Endothelial cell of umbilical vein (primary cell): Measurements from ENCODE around the gene PPARD. TPM values are rescaled to one million over a fixed set of nuclear protein-coding genes. Genes with fewer than 3 reads are reported as not detected.

Experiments
- BruUV-seq: library from RNA; stranded (reverse); fragments of 400-500 nt; replicated peaks from 2 replicates; lab custom pipeline; 2021; lab: Mats Ljungman, UMichigan
- CTCF ChIA-PET: fragments of 300-600, 350-600 bp; sonication (Branson Sonifier 250); formaldehyde crosslinking; loops from one replicate; lab custom pipeline; 2021; ENCODE audit warnings: antibody characterized with exemption, inconsistent platforms; lab: Charles Lee
- POLR2A ChIA-PET: fragments of 300-600, 350-600 bp; sonication (Branson Sonifier 250); formaldehyde crosslinking; loops from one replicate; lab custom pipeline; 2021; ENCODE audit warnings: antibody characterized with exemption, inconsistent platforms; lab: Charles Lee
- DNase-seq: peaks from one replicate; pipeline ENCODE4 v3.0.0-alpha.2; 2011; ENCODE audit warnings: low read depth, low spot score
- FAIRE-seq: peaks from 2 replicates; lab custom pipeline; 2011; peaks lifted over from hg19 to GRCh38; lab: Jason Lieb, UNC
- H2AFZ ChIP-seq: 2 replicates; pipeline ENCODE4 v1.6.0; 2012; ENCODE audit warnings: low read depth, low read length, control low read depth, inconsistent platforms
- H3K27ac ChIP-seq: 2 replicates; pipeline ENCODE4 v1.5.1; 2011; ENCODE audit warnings: low read depth, mild to moderate bottlenecking, control low read depth, low read length, moderate library complexity; ENCODE audit not compliant: insufficient read depth
- H3K27me3 ChIP-seq, 2 experiments: 2 replicates each; pipeline versions ENCODE4 v1.6.0 to v1.6.1; 2011; ENCODE audit warnings: low read length in 2 of 2, mixed read lengths in 1 of 2; ENCODE audit not compliant: control insufficient read depth in 2 of 2, insufficient read depth in 2 of 2
- H3K36me3 ChIP-seq, 2 experiments: 2 replicates in 1 of 2; 3 replicates in 1 of 2; pipeline ENCODE4 v1.5.1; 2011; ENCODE audit warnings: low read length in 2 of 2, mild to moderate bottlenecking in 1 of 2, moderate library complexity in 1 of 2; ENCODE audit not compliant: control insufficient read depth in 2 of 2, insufficient read depth in 2 of 2; ENCODE audit errors: extremely low read depth in 1 of 2
- H3K4me1 ChIP-seq: 3 replicates; pipeline ENCODE4 v1.5.1; 2011; ENCODE audit warnings: mild to moderate bottlenecking, low read length; ENCODE audit not compliant: control insufficient read depth, insufficient read depth; ENCODE audit errors: extremely low read depth
- H3K4me2 ChIP-seq: 2 replicates; pipeline ENCODE4 v1.6.1; 2011; ENCODE audit warnings: low read length, control low read depth, mixed read lengths; ENCODE audit not compliant: insufficient read depth
- H3K4me3 ChIP-seq, 3 experiments: fragments of 200-600 bp in 1 of 3; sonication (generic), shearing (Covaris generic) in 1 of 3; replicated peaks in 1 of 3; 2 replicates each; pipeline ENCODE4 v1.5.1; 2011 to 2016; ENCODE audit warnings: control low read depth in 3 of 3, low read length in 3 of 3, mild to moderate bottlenecking in 2 of 3, inconsistent platforms in 1 of 3, low read depth in 1 of 3, moderate library complexity in 1 of 3; ENCODE audit not compliant: insufficient read depth in 1 of 3
- H3K79me2 ChIP-seq: 2 replicates; pipeline ENCODE4 v1.6.0; 2012; ENCODE audit warnings: low read length, inconsistent platforms; ENCODE audit not compliant: control insufficient read depth, insufficient read depth
- H3K9ac ChIP-seq: replicated peaks from 2 replicates; pipeline ENCODE3; 2011; ENCODE audit warnings: low read length, control low read depth; ENCODE audit not compliant: insufficient read depth; ENCODE audit errors: extremely low read depth
- H3K9me1 ChIP-seq: replicated peaks from 3 replicates; pipeline ENCODE4 v1.6.0; 2011; ENCODE audit warnings: mild to moderate bottlenecking, low read length; ENCODE audit not compliant: control insufficient read depth, insufficient read depth; ENCODE audit errors: extremely low read depth
- H3K9me3 ChIP-seq: replicated peaks from 2 replicates; pipeline ENCODE4 v1.5.1; 2012; ENCODE audit warnings: low read length, inconsistent platforms; ENCODE audit not compliant: control insufficient read depth, insufficient read depth
- H4K20me1 ChIP-seq: replicated peaks from 2 replicates; pipeline ENCODE3; 2011; ENCODE audit warnings: mild to moderate bottlenecking, low read length; ENCODE audit not compliant: control insufficient read depth, insufficient read depth; ENCODE audit errors: extremely low read depth
- CTCF ChIP-seq, 2 donors: IDR thresholded peaks; 1 replicate in 1 of 2; 2 replicates in 1 of 2; pipeline ENCODE4 v1.5.1; 2011; ENCODE audit warnings: low read length in 2 of 2, mild to moderate bottlenecking in 2 of 2, moderate library complexity in 2 of 2, control low read depth in 1 of 2, inconsistent platforms in 1 of 2, low read depth in 1 of 2; ENCODE audit not compliant: insufficient read depth in 1 of 2; ENCODE audit errors: extremely low read depth in 1 of 2
- EZH2 ChIP-seq: IDR thresholded peaks from 2 replicates; pipeline ENCODE4 v1.6.1; 2012; ENCODE audit warnings: borderline replicate concordance, low read depth, mild to moderate bottlenecking, moderate library complexity, low read length, inconsistent platforms; ENCODE audit not compliant: severe bottlenecking
- FOS ChIP-seq: IDR thresholded peaks from 2 replicates; pipeline ENCODE4 v1.6.1; 2011; ENCODE audit warnings: mild to moderate bottlenecking, low read length, moderate library complexity, borderline replicate concordance; ENCODE audit not compliant: insufficient read depth
- GATA2 ChIP-seq: IDR thresholded peaks from 2 replicates; pipeline ENCODE4 v1.7.0; 2011; ENCODE audit warnings: low read depth, mild to moderate bottlenecking, moderate library complexity, mixed read lengths, low read length; ENCODE audit not compliant: insufficient read length, insufficient read depth
- JUN ChIP-seq: IDR thresholded peaks from 2 replicates; pipeline ENCODE4 v1.6.1; 2011; ENCODE audit warnings: borderline replicate concordance, low read depth; ENCODE audit not compliant: insufficient read length, insufficient read depth
- MAX ChIP-seq: IDR thresholded peaks from 2 replicates; pipeline ENCODE4 v1.6.1; 2011; ENCODE audit not compliant: insufficient read depth, insufficient read length
- MYC ChIP-seq: IDR thresholded peaks from one replicate; pipeline ENCODE4 v1.6.1; 2011; ENCODE audit warnings: mild to moderate bottlenecking, low read depth, low read length
- POLR2A ChIP-seq: IDR thresholded peaks from 2 replicates; pipeline ENCODE4 v1.6.1; 2012; ENCODE audit warnings: low read depth, mild to moderate bottlenecking, control low read depth, low read length
- POLR2AphosphoS5 ChIP-seq: IDR thresholded peaks from 2 replicates; pipeline ENCODE4 v1.6.1; 2012; ENCODE audit warnings: low read depth, mild to moderate bottlenecking, control low read depth, low read length, moderate library complexity; ENCODE audit not compliant: insufficient read depth
- dilution Hi-C: fragments of 300-500 bp; cut with MboI; formaldehyde crosslinking; loops from one replicate; pipeline ENCODE4 v1.15.0; 2019; ENCODE audit warnings: low sequenced_read_pairs; ENCODE audit not compliant: extremely low pct_ligation_motif_present
- intact Hi-C: fragments of 100-400 bp; cut with micrococcal nuclease; formaldehyde crosslinking; loops from one replicate; pipeline ENCODE4 v1.10.0; 2022
- polyA plus RNA-seq, 4 experiments: library from polyadenylated mRNA; depleted of rRNA in 3 of 4; stranded (reverse) in 3 of 4; unstranded in 1 of 4; fragments of >200 nt; gene quantifications; 2 replicates each; pipeline versions ENCODE4 v1.2.1 to v1.2.3, GENCODE V29; 2011 to 2012; ENCODE audit warnings: missing spikeins in 1 of 4
- total RNA-seq: library from RNA; stranded (reverse); gene quantifications from 2 replicates; pipeline ENCODE4 v1.2.3, GENCODE V29; 2021

Gene PPARD
- total and polyA plus RNA-seq, 2 donors (not counting 3 experiments of a cell fraction or from before 2014, with no cell fraction given): 23.4 to 29.2 TPM

DNA sequence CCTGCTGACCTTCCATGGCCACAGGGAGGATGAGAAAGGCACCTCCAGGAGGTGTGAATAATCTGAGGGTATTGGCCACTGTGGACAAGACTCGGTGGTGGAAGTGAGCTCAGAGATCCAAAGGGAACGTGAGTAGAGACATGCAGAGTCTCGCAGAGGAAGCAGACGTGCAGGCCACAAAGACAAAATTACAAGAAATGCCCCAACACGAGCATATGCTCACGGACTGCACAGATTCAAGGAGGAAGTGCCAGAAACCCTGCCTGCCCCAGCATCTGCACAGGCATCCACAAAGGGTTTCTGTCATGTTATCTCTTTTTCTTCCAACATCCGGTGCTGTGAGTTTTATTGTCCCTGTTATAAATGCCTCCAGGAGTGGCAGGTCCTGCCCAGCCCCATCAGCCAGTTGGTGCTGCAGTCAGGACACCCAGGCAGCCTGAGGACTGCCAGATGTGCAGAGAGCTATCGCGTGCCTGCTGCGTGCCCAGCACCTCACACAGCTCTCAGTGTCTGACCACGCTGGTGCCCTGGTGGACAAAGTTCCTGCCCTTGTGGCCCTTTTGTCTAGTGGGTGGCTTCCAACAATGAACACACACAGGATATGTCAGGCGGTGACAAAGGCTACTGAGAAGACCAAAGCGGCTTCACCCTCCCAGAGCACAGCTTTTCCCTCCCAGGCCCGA lies 75.8 kb downstream of the PPARD start:
- FAIRE-seq: peak; percentile 24
- H3K4me1 ChIP-seq: peaks cover 13% of the 10 kb centered on the region
- H3K9me1 ChIP-seq: no peaks in the 10 kb centered on the region
- H3K27ac ChIP-seq: no peak overlapping the region
- no peaks in the 10 kb centered on the region for H4K20me1 ChIP-seq
- DNase-seq: no peak
- H3K9me3 ChIP-seq: no peaks in the 10 kb centered on the region
- ChIA-PET POLR2A (no interaction called here), CTCF (interaction anchor here (1.4 to 12.7 kb wide), 3 partner anchors 29 to 75 kb away, joined by 3 to 228 read pairs (median 28); partner anchors contain the start of gene PPARD)
- no TSS peak for BruUV-seq
- H3K4me3 ChIP-seq: no peak overlapping the region
- TF ChIP-seq EZH2 (no peak), MAX (no peak), MYC (no peak), POLR2A (no peak), POLR2AphosphoS5 (no peak), FOS (no peak), JUN (no peak), GATA2 (no peak), CTCF (IDR thresholded peaks at IDR 0.05; ENCODE audit: extremely low read depth in 1 of 2, insufficient read depth in 1 of 2, low read depth in 1 of 2, low read length in 2 of 2) (no peak)
- H3K79me2 ChIP-seq: no peaks in the 10 kb centered on the region
- dilution Hi-C loops: no loop called here
- H3K27me3 ChIP-seq: no peaks in the 10 kb centered on the region
- H3K36me3 ChIP-seq: peaks cover 0 to 8% of the 10 kb centered on the region in 2 experiments
- intact Hi-C loops: no loop called here
- H3K9ac ChIP-seq: no peak overlapping the region
- H3K4me2 ChIP-seq: no peak overlapping the region
- H2AFZ ChIP-seq: no peak overlapping the region
